Hematopoietic multipotent progenitor cell treated with erythropoietin and hydrocortisone succinate and interleukin-3 and kit ligand, for 6 days (in vitro differentiated cells): ENCODE measurements around the gene BANP.
"Not testable (repeated sequence)": the region's sequence is repeated elsewhere in the genome, so short reads cannot be mapped to it uniquely, and the experiment has no call there.

Experiments used
- DNase-seq: peaks from one replicate; pipeline ENCODE4 v3.0.0-alpha.2; 2015

Gene BANP

DNA sequence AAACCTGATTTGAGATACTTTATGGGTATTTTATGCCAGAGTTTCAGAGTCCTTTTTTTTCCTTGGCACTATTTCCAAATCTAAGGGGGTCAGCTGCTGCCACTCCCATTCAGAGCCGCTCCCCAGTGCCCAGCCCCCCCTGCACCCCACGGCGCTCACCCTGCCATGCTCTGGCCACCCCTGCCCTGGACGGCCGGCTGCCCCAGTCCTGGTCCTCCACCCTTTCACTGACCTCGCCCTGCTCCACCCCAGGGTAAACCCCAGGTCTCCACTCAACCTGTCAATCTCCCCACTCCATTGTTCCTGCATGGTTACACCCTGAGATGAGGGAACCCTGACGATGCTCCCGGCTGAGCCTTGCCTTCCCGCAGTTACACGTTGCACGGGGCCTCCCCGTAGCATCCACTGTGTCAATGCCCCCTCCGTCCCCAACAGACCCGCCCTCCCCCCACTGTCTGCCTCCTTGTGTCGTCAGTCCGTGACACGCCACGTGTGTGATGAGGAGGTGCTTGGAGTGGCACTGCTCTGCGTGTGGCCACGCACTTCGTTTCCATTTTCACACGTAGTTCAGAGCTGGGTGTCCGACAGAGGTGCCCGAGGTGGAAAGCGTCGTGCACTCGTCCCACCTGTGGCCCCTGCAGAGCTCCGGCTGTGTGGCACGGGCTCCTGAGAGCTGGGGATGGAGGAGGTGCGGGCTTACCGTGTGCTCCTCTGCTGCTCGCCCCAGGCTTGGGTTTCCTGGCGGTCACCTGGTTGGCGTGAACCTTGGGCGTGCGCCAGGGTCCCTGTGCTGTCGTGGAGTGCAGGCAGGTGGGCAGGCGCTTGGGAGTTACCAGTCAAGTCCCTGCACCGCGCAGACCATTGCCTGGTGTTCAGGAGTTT, 116.5 kb downstream of the BANP start:
- no peak for DNase-seq

DNA sequence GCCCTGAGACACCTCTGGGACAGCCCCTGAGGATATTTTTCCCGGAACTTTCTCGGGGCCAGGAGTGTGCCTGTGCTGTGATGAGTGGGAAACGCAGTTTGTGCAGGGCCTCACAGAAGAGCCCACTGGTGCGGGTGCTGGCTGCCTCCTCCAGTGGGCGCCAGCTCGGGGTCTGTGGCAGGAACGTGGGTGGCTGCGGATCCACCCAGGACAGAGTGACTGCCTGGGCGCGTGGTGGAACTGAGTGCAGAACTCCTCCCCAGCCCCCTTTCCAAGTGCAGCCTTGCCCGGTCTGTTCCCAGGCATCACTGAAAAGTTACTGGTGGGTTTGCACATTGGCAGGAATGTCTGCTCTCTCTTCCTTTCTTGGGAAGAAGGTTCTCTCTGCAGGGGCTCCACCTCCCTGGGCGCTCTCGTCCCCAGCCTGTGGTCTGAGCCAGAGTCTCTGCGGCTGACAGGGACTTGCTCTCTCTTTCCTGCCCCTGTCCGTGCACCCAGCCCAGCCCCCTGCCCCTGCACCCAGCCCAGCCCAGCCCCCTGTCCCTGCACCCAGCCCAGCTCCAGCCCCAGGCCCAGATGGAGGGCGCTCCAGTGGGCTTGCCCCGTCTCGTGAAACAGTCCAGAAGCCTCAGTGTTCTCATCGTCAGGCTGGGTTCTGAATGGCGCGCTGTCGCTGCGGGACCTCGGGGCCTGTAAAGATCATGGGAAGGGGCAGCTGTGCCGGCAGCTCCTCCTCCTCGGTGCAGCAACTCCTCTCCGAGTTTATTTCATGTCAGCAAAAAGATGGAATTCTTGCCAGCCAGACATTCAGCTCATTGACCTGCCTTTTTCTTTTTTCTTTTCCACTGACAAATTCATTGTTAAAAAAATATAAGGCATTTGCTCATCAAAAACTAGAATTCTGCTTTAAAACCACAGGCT, 117.5 kb downstream of the BANP start:
- no peak for DNase-seq

DNA sequence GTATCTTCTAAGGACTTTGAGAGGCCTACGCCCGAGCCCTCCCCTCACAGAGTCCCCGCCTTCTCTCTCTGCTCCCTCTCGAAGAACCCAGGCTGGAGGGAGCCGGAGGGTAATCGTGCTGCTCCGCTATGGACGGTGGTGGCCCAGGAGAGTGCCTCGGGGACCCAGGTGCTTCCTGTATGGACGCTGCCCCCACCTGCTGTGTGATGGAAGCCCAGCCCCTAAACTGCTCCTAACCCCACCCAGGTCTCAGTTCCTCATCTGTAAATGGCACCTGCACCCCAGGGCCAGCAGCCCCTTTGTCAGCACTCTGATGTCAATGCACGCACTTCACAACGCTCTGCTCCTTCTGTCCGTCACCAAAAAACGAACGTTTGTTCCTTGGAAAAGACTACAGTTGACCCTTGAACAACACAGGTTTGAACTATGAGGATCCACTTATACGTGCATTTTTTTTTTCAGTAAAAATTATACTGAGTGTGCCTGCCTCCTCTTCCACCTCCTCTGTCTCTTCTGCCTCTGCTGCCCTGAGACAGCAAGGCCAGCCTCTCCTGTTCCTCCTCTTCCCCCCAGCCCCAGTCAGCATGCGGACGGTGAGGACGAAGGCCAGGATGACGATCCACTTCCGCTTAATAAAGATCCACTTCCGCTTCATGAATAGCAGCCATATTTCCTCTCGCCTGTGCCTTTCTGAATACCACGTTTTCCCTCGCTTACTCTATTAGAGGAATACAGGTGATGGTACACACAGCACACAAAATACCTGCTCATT, 118.3 kb downstream of the BANP start:
- DNase-seq = no peak

DNA sequence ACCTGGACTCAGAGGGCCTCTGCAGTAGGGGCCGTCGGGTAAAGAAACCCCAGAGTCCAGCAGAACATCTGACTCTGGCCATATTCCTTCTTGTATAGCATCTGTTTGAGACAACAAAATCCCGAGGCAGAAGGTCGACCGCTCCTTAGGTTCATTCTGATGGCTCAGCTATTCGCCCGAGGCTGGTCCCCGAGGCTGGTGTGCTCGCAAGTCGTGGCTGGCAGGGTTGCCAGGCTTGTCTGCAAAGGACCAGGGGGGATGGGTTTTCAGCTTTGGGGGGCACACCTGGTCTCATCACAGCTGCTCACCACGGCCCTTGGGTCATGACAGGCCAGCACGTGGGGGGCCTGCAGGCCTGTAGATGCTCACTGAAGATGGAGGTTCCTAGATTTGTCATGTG, 119.1 kb downstream of the BANP start:
- DNase-seq = no peak

DNA sequence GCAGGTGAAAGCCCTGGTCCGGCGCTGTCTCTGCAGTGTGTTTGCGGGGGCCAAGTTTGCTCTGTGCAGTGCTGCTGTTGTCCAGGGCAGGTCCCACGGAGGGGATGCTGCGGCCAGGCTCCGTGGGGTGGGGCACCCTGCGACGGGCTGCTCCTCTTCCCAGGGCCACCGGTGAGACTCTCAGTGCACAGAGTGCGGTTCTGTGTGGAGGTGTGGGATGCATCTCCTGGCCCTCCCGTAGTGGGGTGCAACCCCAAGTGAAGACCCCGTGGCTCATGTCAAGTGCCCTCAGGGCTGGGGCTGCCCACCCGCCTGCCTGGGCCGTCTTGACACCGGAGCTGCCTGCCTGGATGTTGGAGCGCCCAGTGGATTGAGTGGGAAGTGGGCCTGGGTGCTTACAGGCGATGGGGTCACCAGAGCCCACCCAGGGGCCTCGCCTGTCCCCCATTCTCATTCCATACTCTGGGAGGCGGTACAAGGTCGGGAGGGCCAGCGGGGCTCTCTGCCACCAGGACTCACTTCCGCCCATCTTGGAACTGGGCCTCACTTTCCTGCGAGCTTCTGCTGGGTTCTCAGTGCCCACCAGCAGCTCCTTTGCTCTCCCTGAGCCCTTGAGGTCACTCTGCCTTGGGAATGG, 119.9 kb downstream of the BANP start:
- DNase-seq = no peak

DNA sequence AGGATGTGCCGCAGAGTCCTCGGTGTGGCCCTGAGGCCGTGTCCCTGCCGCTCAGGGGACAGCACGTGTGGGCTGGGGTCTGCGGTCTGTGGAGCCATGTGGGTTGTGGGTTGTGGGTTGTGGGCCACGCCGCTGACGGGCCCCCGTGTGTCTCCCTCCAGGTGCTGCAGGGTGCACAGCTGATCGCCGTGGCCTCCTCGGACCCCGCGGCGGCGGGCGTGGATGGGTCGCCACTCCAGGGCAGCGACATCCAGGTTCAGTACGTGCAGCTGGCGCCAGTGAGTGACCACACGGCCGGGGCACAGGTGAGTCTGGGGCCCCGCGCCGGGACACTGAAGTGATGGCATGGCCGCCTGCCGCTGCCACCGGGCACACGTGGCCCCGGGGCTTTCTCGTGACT, 120.7 kb downstream of the BANP start:
- no peak for DNase-seq

DNA sequence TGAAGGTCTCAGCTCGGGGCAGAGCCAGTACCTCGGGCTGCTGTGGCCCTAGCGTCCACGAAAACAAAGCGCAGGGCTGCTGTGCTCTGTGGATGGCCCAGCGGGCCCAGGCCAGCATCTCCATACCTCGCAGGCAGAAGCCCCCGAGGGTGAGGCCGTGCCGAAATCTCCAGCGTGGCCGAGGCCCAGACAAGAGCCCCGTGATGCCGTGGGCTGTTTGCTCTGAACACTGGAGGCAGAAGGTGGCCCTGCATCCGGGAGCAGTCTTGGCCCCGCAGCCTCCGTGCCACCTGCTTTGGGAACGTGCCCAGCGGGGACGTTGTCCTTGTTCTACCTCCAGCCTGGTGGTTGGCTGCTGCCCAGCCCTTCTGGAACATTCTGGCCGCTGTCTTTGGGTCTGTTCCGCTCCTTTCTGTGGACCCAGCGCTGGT, 121.4 kb downstream of the BANP start:
- DNase-seq = no peak

DNA sequence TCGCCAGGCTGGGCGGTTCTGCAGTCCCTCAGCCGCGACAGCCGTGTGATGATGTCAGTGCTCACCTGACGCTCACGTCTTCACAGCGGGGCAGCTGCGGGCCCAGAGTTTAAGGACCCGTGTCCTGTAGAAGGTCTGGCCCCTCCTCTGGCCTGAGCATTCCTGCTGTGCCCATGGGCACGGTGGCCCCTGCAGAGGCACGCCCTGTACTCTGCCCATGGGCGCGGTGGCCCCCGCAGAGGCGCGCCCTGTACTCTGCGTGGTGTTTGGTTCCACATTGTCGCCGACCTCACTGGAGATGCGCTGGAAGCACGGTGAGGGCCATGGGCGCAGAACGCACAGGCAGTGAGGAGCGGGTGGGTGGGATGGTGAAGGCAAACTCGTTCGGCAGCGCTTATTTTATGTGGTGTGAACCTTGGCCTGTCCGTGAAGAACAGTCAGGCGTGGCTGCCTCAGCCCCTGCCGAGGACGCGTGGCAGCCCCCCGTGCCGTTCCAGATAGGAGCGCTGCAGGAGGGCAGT, 122.0 kb downstream of the BANP start:
- DNase-seq = no peak

DNA sequence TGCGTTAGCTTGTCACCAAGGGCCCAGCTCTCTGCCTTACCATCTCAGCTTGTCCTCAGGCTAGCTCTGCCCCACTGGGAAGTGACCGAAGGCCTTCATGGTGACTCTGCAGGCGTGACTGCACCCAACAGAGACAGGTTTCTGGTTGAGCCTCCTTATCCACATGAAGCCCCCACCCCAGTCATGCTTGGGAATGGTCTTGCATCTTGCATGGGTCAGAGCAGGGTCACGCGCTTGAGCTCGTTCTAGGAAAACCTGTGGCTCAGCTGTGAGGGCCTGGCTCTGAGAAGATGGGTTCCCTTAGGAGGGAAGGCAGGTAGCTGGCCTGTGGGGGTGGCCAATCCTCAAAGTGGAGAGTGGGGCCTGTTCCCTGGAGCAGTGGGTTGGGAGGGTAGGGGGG, 122.8 kb downstream of the BANP start:
- no peak for DNase-seq

DNA sequence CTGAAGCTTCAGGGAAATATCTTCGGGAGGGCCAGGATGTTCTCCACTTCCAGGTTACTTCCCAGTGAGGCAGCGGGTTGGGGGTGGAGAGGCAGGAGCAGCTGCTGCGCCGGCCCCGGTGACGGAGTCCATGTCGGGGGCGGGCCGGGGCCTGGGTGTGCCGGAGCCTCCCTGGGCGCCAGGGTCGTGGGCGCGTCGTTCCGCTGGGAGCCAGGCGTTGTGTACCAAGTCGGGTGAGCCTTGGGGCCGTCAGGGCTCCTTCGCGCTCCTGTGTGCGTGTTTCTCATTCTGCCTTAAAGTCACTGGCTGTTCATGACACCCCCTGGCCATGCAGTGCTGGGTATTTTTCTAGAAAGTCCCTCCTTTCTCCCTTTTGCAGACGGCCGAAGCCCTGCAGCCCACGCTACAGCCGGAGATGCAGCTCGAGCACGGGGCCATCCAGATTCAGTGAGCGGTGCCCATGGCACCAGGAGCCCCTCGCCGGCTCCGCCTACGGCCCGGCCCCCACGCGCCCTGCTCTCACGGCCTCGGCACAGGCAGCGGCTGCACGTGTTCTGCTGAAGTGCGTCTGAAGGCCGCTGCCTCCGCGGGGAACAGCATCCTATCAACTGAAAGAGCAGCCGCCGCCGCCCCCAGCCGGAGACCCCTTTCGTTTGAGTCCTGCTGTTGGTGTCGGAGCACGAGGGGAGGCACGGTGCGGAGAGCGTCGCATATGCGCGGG, 125.1 kb downstream of the BANP start:
- no peak for DNase-seq

DNA sequence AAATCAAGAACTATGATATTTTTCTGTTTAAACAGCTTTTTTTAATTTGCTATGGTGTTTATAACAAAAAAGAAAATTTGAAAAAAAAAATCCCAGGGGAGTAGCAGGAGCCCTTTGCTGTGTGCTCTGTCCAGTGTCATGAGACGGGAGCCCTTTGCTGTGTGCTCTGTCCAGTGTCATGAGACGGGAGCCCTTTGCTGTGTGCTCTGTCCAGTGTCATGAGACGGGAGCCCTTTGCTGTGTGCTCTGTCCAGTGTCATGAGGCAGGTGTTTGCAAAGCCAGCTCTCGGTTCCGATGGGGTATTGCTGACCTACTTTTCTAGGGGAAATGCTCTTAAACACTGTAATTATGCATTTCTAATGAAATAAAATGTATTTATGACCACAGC, 125.7 kb downstream of the BANP start:
- DNase-seq = not testable (repeated sequence)

DNA sequence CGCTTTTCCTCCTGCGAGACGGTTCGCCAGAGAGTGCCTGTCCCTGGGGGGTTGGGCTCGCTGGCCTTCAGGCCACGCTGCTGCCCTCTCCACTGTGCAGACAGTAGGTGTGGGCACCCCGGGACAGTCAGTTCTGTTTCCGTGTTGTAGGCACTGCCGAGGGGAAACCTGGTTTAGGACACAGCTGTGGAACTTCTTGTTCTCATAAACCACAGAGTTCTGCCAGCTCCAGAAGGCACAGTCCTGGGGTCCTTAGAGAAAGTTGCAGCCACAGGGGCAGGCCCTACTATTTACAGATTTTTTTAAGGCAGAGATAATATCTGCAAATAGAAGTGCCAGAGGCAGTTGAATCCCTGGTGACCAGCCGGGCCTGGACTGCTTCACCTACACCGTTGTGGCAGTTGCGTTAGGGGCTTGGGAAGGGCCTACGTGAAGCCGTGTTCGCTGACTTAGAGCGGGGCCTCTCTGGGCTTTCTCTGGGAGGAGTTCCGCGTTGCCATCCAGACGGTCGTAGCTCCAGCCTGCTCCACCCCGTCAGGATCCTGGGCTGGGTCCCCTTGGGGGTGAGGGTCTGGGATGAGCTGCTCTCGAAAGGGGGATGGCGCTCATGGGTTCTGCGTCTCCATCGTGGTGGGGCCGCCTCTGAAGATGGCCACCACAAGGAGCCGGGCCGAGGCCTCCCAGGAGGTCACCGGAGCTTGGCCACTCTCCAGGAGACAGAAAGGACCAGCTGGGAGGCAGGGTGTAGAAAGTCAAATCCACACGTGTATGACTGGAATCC, 126.3 kb downstream of the BANP start:
- no peak for DNase-seq

DNA sequence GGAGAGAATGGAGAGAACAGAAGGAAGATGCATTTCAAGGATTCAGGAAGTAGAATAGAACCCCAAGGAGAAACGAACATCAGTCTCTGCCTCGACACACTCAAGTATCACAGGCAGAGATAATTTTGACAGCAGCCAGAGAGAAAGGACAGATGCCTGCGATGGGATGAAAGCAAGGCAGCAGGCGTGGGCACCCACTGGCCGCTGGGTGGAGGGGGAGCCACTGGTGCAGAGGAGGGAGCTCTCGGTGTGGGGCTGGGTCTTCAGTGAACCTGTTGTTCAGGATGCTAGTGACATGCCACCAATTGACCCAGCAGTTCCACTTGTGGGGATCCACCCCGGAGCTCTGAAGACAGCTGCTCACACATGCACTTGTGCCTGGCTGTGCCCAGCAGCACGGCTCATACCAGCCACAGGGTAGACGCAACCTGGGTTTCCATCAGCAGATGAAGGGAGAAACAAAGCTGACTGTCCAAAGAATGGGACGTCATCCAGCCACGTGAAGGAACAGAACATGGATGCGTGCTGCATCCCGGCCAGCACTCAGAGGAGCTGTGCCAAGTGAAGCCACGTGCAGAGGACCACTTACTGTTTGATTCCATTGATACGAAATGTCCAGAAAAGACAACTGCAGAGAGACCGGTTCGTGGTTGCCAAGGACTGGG, 127.0 kb downstream of the BANP start:
- DNase-seq = no peak

DNA sequence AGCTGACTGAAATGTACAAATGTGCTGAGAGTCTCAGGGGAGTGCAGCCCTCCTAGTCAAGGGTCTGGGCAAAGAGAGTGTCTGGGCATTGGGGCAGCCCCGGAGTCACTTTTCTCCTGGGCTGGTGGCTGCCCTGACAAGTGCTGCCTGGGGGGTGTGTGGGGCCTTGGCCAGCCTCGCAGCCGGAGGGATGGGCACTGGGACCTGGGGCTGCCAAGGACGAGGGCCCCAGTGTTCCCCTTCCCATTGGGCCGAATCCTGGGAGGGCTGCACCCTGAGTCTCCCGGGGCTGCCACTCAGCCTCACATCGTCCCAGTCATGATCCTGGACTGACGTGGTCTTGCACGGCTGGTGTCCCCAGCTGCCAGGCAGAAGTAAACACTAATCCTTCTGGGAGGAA, 132.3 kb downstream of the BANP start:
- DNase-seq = no peak

DNA sequence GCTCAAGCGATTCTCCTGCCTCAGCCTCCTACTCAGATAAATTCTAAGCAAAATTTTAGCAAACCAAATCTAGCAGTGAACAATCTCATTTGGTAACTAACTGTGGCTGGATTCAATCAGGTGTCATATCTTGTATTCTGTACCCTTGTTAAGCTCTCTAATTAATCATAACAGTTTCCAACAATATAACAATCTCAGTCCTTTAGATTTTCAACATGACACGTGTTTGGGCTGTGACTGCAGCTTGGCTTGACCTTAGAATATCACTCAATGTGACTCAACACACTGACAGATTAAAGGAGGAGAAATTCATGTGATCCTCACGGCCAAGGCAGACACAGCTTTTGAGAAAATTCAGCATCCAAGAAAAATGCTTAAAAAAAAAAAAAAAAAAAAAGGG, 133.6 kb downstream of the BANP start:
- no peak for DNase-seq

DNA sequence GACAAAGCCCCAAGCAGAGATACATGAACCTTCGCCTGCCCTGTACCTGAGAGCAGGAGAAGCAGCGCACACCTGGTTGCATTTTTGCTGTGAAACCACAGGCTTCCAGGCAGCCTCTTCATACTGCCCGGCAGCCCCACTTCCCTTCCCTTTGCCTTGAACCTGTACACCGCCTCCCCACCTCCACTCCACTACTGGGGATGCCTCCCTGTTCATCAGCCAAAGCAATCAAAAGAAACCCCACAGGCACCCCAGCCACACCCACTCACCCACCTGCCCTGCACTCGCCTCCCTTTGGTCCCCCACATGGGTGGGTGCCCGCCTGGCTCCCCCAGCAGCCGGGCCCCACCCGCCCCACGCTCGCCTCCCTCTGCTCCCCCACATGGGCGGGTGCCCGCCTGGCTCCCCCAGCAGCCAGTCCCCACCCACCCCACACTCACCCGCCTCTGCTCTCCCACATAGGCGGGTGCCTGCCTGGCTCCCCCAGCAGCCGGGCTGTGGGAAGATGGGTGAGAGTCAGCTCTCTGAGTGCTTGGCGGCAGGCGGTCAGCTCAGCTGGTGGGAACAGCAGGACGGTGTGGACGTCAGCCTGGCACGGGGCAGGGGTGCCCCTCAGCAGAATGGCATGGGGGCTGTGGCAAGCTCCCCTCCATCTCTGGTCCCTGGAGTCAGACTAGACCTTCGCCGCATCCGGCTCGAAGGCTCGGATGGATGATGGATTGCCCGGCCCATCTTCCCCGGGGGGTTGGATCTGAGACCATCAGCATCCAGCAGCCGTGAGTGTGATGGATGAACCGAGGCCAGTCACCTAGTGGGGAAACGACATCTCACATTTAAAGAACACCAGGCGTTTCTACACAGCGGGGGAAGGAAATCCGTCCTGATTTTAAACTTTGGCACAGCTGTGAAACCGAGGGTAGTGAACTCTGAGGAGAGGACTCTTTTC, 135.6 kb downstream of the BANP start:
- DNase-seq = no peak

DNA sequence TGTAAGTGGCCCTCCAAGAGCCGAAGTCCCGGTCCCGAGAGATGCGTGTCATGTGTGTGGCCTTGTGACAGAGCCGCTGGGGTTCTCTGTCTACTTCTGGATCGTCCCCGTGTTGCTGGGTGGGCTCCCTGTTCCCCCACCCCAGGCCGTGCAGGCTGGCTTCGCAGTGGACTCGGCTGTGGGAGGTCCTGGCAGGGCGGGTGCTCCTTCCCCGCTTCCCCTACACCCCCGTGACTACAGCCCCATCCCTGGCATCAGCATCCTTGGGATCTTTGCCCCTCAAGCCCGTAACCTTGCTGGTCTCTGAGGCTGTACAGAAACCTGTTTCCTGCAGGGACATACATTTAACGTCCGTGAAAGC, 136.3 kb downstream of the BANP start:
- no peak for DNase-seq

DNA sequence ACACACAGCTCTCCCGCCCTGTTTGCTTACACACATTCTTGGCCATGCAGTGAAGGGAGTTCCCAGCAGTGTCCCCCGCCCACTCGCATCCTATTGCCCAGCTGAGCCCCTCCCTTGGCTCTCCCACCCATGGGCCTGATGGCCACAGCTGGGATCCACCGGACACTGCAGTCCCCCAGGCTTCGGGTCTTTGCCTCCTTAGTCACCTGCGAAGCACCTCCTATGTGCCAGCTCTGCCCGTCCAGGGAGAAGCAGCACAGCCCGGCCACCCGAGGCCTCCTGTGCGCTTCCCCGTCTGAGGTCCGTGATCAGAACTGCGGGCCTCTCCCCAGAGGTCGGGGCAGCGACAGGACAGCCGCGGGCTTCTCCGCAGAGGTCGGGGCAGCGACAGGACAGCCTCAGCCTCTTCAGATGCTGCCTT, 136.9 kb downstream of the BANP start:
- no peak for DNase-seq

DNA sequence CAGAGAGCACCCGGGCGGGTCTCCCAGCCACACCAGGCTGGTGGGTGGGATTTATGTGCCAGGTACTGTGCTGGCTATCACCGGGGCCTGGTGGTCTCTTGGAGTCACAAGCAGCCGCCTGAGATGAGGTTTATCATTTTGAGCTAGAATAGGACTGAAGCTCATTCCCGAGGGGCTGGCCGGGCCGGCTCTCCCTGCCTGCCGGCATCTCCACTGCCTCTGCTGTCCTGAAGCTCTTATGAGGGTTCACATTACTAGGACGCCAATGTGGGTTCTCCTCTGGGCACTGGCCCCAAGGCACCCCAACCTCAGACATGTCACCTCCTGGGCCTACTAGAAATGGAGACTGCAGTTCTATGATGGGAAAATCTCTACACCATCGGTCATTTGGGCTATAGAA, 137.4 kb downstream of the BANP start:
- not testable (repeated sequence) for DNase-seq
